Heart left ventricle (tissue), 13 donors: ENCODE data around the gene CUL4A.

Experiments
- POLR2A ChIP-seq, 2 donors: fragments of 450-650 bp; IDR thresholded peaks; one replicate each; pipeline ENCODE4 v1.6.1; 2017; ENCODE audit warnings: antibody characterized with exemption in 2 of 2, mild to moderate bottlenecking in 2 of 2, moderate library complexity in 2 of 2
- TF ChIP-seq, protein P1 (sequence below), 12 donors: fragments of 200-600 bp; sonication (generic) in 4 of 12; IDR thresholded peaks; one replicate each; pipeline versions ENCODE4 v1.5.0 to v1.8.0; 2018 to 2022; ENCODE audit warnings: antibody characterized with exemption in 12 of 12, mild to moderate bottlenecking in 5 of 12
- donor health status: ischemic (EF 13 %, LVEDD 7.1; RV severe dilation, severe dysfunction).
- donor health status: DM: no; HTN: yes; CAD: no.
- donor health status: DM: no; HTN: no; CAD: no.
- donor health status: ischemic (EF 25% LVEDD 6.9; RV normal size, moderate dysfunction).
- donor health status: ischemic (EF 25% LVEDD 5.7; RV mildly dilated, moderate dysfunction).
- donor health status: ischemic (EF 35%, LVEDD 5.7; RV mildly dilated, moderate dysfunction).
- donor health status: nonischemic (EF 11% LVEDD 7.7; RV severe dilation, severe dysfunction).
- donor health status: DM: yes; HTN: yes; CAD: no.
- donor health status: PGD.
- donor health status: ischemic (EF 29% LVEDD 5.4; RV normal size, mild dysfunction).
- donor health status: nonischemic (EF 23%, LVEDD 6.1; RV moderate dilation, normal function).

DNA sequence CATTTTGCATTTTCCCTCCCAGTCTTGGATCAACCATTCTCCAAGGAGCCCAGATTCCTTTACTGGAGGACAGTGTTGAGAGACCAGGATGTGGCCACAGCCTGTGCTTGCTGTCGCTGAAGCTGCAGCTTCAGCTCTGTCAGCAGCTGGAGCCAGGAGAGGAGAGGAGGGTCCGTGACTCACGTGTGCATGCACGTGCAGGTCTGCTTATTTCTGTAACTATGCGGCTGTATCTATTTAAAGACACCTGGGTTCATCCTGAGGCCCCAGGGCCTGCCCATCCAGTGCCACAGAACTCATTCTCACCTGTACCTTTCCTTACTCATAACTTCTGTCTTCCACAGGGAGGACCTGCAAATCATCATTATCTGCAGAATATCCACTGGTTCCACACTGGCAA lies 79.5 kb downstream of the CUL4A start:
- no peak for TF ChIP-seq POLR2A (IDR thresholded peaks at IDR 0.05)
- TF ChIP-seq, protein P1, sequence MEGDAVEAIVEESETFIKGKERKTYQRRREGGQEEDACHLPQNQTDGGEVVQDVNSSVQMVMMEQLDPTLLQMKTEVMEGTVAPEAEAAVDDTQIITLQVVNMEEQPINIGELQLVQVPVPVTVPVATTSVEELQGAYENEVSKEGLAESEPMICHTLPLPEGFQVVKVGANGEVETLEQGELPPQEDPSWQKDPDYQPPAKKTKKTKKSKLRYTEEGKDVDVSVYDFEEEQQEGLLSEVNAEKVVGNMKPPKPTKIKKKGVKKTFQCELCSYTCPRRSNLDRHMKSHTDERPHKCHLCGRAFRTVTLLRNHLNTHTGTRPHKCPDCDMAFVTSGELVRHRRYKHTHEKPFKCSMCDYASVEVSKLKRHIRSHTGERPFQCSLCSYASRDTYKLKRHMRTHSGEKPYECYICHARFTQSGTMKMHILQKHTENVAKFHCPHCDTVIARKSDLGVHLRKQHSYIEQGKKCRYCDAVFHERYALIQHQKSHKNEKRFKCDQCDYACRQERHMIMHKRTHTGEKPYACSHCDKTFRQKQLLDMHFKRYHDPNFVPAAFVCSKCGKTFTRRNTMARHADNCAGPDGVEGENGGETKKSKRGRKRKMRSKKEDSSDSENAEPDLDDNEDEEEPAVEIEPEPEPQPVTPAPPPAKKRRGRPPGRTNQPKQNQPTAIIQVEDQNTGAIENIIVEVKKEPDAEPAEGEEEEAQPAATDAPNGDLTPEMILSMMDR (IDR thresholded peaks at IDR 0.05), result no peak
